SU-DHL-6 (cell line): Measurements from ENCODE around the gene BOLA1.

ENCODE experiments used
- H2AFZ ChIP-seq: fragments of 200-600 bp; sonication (generic); 2 replicates; pipeline ENCODE4 v1.6.1; 2014; ENCODE audit warnings: low read depth, mild to moderate bottlenecking, moderate library complexity, mixed read lengths, antibody characterized with exemption, low read length; ENCODE audit not compliant: severe bottlenecking
- H3F3A ChIP-seq: fragments of 200-600 bp; shearing (Covaris generic); 2 replicates; pipeline ENCODE4 v1.6.0; 2016; ENCODE audit warnings: antibody characterized with exemption, mild to moderate bottlenecking; ENCODE audit not compliant: insufficient read depth
- H3K27ac ChIP-seq: fragments of 200-600 bp; sonication (generic); 2 replicates; pipeline ENCODE4 v1.5.1; 2016; ENCODE audit warnings: low read depth, mild to moderate bottlenecking, low read length, moderate library complexity, mixed read lengths
- H3K27me3 ChIP-seq: fragments of 200-600 bp; sonication (generic), shearing (Covaris generic); 2 replicates; pipeline ENCODE4 v1.6.0; 2014; ENCODE audit warnings: mild to moderate bottlenecking, low read length
- H3K36me3 ChIP-seq: fragments of 200-600 bp; sonication (generic); 2 replicates; pipeline ENCODE4 v1.6.1; 2014; ENCODE audit warnings: mild to moderate bottlenecking, low read length, mixed read lengths
- H3K4me2 ChIP-seq: fragments of 300-600, 200-600 bp; shearing (Covaris generic), sonication (generic); 2 replicates; pipeline ENCODE4 v1.6.0; 2014; ENCODE audit warnings: low read length, low read depth, mild to moderate bottlenecking; ENCODE audit not compliant: poor library complexity, severe bottlenecking
- H3K4me3 ChIP-seq: fragments of 200-600 bp; sonication (generic); 2 replicates; pipeline ENCODE4 v1.5.1; 2014; ENCODE audit warnings: antibody characterized with exemption, low read length, mild to moderate bottlenecking, mixed read lengths; ENCODE audit not compliant: insufficient read depth, poor library complexity, severe bottlenecking
- H3K79me2 ChIP-seq: fragments of 200-600 bp; sonication (generic); 2 replicates; pipeline ENCODE4 v1.6.1; 2014; ENCODE audit warnings: mild to moderate bottlenecking, low read length, moderate library complexity; ENCODE audit not compliant: insufficient read depth
- H3K9ac ChIP-seq: fragments of 200-600 bp; sonication (generic); 2 replicates; pipeline ENCODE4 v1.7.0; 2014; ENCODE audit warnings: mild to moderate bottlenecking, low read length
- H3K9me2 ChIP-seq: fragments of 200-600 bp; sonication (generic); replicated peaks from 2 replicates; pipeline ENCODE4 v1.6.1; 2014; ENCODE audit warnings: low read length; ENCODE audit not compliant: insufficient read depth
- H3K9me3 ChIP-seq: fragments of 200-600 bp; sonication (generic); 2 replicates; pipeline ENCODE4 v1.6.1; 2014; ENCODE audit warnings: low read length, mixed read lengths; ENCODE audit not compliant: insufficient read depth
- H4K20me1 ChIP-seq: fragments of 200-600 bp; sonication (generic); 2 replicates; pipeline ENCODE4 v1.6.1; 2014; ENCODE audit warnings: low read depth, mild to moderate bottlenecking, antibody characterized with exemption, low read length, moderate library complexity, mixed read lengths
- CTCF ChIP-seq: fragments of 200-600 bp; sonication (generic); IDR thresholded peaks from one replicate; pipeline ENCODE4 v1.5.1; 2017; ENCODE audit warnings: antibody characterized with exemption, mild to moderate bottlenecking, low read length, moderate library complexity; ENCODE audit not compliant: insufficient read depth, poor library complexity, severe bottlenecking
- EZH2phosphoT487 ChIP-seq: fragments of 200-600 bp; sonication (generic), shearing (Covaris generic); conservative IDR thresholded peaks from 2 replicates; pipeline ENCODE4 v1.6.1; 2018; ENCODE audit warnings: mild to moderate bottlenecking, antibody characterized with exemption, low read length, moderate library complexity, mixed read lengths

The BOLA1 gene

GRCh38 chr1:149903836-149904491 lies 4.6 kb downstream of the BOLA1 start:
- TF ChIP-seq CTCF (no peak), EZH2phosphoT487 (no peak)
- Histone ChIP-seq H3F3A (no peaks in the 10 kb centered on the region), H3K4me3 (no peak overlapping the region), H2AFZ (no peak overlapping the region), H3K9ac (no peak overlapping the region), H3K79me2 (no peaks in the 10 kb centered on the region), H3K27me3 (no peaks in the 10 kb centered on the region), H3K9me2 (no peaks in the 10 kb centered on the region), H4K20me1 (no peaks in the 10 kb centered on the region), H3K9me3 (no peaks in the 10 kb centered on the region), H3K36me3 (no peaks in the 10 kb centered on the region), H3K4me2 (no peak overlapping the region), H3K27ac (no peak overlapping the region)

- Histone ChIP-seq H3K9me3 (no peaks in the 10 kb centered on the region), H3K9me2 (no peaks in the 10 kb centered on the region), H3K4me2 (no peak overlapping the region), H2AFZ (no peak overlapping the region), H3F3A (no peaks in the 10 kb centered on the region), H3K27me3 (no peaks in the 10 kb centered on the region), H3K27ac (no peak overlapping the region), H3K9ac (no peak overlapping the region), H3K4me3 (no peak overlapping the region), H3K79me2 (no peaks in the 10 kb centered on the region), H4K20me1 (no peaks in the 10 kb centered on the region), H3K36me3 (no peaks in the 10 kb centered on the region)
- TF ChIP-seq EZH2phosphoT487: no peak
- no peak for TF ChIP-seq CTCF
Observed at GRCh38 chr1:149906570-149907075, 7.3 kb downstream of the BOLA1 start.

GRCh38 chr1:149914545-149914944 lies 15.2 kb downstream of the BOLA1 start:
- Histone ChIP-seq H3K9me3 (no peaks in the 10 kb centered on the region), H3F3A (no peaks in the 10 kb centered on the region), H2AFZ (no peak overlapping the region), H3K4me2 (no peak overlapping the region), H3K9ac (no peak overlapping the region), H4K20me1 (no peaks in the 10 kb centered on the region), H3K4me3 (no peak overlapping the region), H3K9me2 (no peaks in the 10 kb centered on the region), H3K27me3 (no peaks in the 10 kb centered on the region), H3K79me2 (no peaks in the 10 kb centered on the region), H3K36me3 (no peaks in the 10 kb centered on the region), H3K27ac (no peak overlapping the region)
- TF ChIP-seq CTCF (no peak), EZH2phosphoT487 (no peak)
